MM.1S (cell line): ENCODE results near the gene RTP5.

Experiments
- DNase-seq: peaks from one replicate; pipeline ENCODE4 v3.0.0-alpha.2; 2015
- H2AFZ ChIP-seq: fragments of 300-600 bp; sonication (generic); 2 replicates; pipeline ENCODE4 v1.6.0; 2016; ENCODE audit warnings: antibody characterized with exemption, low read length
- H3F3A ChIP-seq: fragments of 300-600 bp; sonication (generic); 2 replicates; pipeline ENCODE4 v1.6.1; 2016; ENCODE audit warnings: mild to moderate bottlenecking, antibody characterized with exemption, low read length, moderate library complexity, mixed read lengths; ENCODE audit not compliant: insufficient read depth
- H3K27ac ChIP-seq: fragments of 300-600 bp; sonication (generic); 2 replicates; pipeline ENCODE4 v1.5.1; 2016; ENCODE audit warnings: mild to moderate bottlenecking, low read length
- H3K27me3 ChIP-seq: fragments of 300-600 bp; sonication (generic); replicated peaks from 2 replicates; pipeline ENCODE4 v1.6.0; 2016; ENCODE audit warnings: low read length; ENCODE audit not compliant: insufficient read depth
- H3K36me3 ChIP-seq: fragments of 300-600 bp; sonication (generic); replicated peaks from 2 replicates; pipeline ENCODE4 v1.6.1; 2016; ENCODE audit warnings: mild to moderate bottlenecking, low read length, mixed read lengths; ENCODE audit not compliant: insufficient read depth
- H3K4me1 ChIP-seq: fragments of 300-600 bp; sonication (generic); 2 replicates; pipeline ENCODE4 v1.6.1; 2016; ENCODE audit warnings: low read length, mixed read lengths
- H3K4me2 ChIP-seq: fragments of 300-600 bp; sonication (generic); 2 replicates; pipeline ENCODE4 v1.6.0; 2016; ENCODE audit warnings: low read depth, low read length
- H3K4me3 ChIP-seq: fragments of 300-600 bp; sonication (generic); 2 replicates; pipeline ENCODE4 v1.5.1; 2016; ENCODE audit warnings: low read length, mixed read lengths
- H3K79me2 ChIP-seq: fragments of 300-600 bp; sonication (generic); 2 replicates; pipeline ENCODE4 v1.6.1; 2016; ENCODE audit warnings: mixed run types, low read length, mixed read lengths
- H3K9ac ChIP-seq: fragments of 300-600 bp; sonication (generic); 2 replicates; pipeline ENCODE4 v1.6.1; 2016; ENCODE audit warnings: low read length, mixed read lengths
- H3K9me2 ChIP-seq: fragments of 300-600 bp; sonication (generic); replicated peaks from 2 replicates; pipeline ENCODE4 v1.6.1; 2016; ENCODE audit warnings: mild to moderate bottlenecking, low read length, mixed read lengths; ENCODE audit not compliant: insufficient read depth
- H3K9me3 ChIP-seq: fragments of 300-600 bp; sonication (generic); replicated peaks from 2 replicates; pipeline ENCODE4 v1.6.1; 2016; ENCODE audit warnings: mild to moderate bottlenecking, low read length, mixed read lengths; ENCODE audit not compliant: insufficient read depth
- H4K20me1 ChIP-seq: fragments of 300-600 bp; sonication (generic); 2 replicates; pipeline ENCODE4 v1.6.1; 2016; ENCODE audit warnings: mild to moderate bottlenecking, low read length, moderate library complexity, mixed read lengths; ENCODE audit not compliant: insufficient read depth
- EZH2 ChIP-seq: fragments of 300-600 bp; sonication (generic); optimal IDR thresholded peaks from 2 replicates; pipeline ENCODE3; 2017; ENCODE audit warnings: low read depth, mild to moderate bottlenecking, antibody characterized with exemption, low read length, mixed read lengths
- EZH2phosphoT487 ChIP-seq: fragments of 300-600 bp; sonication (generic); IDR thresholded peaks from 2 replicates; pipeline ENCODE4 v1.6.1; 2018; ENCODE audit warnings: antibody characterized with exemption, low read length
- TF ChIP-seq, protein P1 (sequence below): fragments of 300-600 bp; sonication (generic); IDR thresholded peaks from 2 replicates; pipeline ENCODE4 v1.5.1; 2016; ENCODE audit warnings: antibody characterized with exemption, low read length, mixed read lengths

RTP5 gene

DNA sequence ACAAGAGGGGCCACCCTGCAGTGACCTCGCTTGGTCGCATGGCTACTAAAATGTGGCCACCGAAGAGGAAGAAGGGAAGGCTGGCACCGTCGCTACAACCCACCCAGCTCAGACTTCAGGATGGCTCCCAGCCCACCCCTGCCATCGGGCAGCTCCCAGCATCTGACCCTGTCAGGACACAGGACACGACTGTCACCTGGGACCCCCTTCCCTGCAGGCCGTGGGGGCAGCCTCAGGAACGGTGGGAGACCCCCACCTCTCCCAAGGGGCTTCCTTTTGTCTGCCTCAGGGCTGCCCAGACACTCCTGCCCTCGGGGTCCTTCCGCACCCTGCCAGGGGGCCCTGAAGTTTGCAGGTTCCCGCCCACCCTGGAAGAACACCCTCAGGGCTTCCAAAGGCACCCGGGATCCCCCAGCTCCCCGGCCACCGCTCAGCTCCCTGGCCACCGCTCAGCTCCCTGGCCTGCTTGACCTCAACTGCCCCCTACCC, 7.7 kb downstream of the RTP5 start:
- Histone ChIP-seq H3K4me2 (no peak overlapping the region), H3K4me3 (no peak overlapping the region), H3K27me3 (peaks cover 4% of the 10 kb centered on the region; the same call in 1 of the 2 replicates), H3K27ac (no peak overlapping the region), H4K20me1 (no peaks in the 10 kb centered on the region), H3F3A (peaks cover 7% of the 10 kb centered on the region; the same call in 1 of the 2 replicates), H3K9me2 (no peaks in the 10 kb centered on the region), H2AFZ (no peak overlapping the region), H3K9me3 (no peaks in the 10 kb centered on the region), H3K36me3 (no peaks in the 10 kb centered on the region), H3K4me1 (no peaks in the 10 kb centered on the region), H3K9ac (no peak overlapping the region), H3K79me2 (no peaks in the 10 kb centered on the region)
- TF ChIP-seq EZH2phosphoT487 (no peak), EZH2 (no peak)
- TF ChIP-seq, protein P1, sequence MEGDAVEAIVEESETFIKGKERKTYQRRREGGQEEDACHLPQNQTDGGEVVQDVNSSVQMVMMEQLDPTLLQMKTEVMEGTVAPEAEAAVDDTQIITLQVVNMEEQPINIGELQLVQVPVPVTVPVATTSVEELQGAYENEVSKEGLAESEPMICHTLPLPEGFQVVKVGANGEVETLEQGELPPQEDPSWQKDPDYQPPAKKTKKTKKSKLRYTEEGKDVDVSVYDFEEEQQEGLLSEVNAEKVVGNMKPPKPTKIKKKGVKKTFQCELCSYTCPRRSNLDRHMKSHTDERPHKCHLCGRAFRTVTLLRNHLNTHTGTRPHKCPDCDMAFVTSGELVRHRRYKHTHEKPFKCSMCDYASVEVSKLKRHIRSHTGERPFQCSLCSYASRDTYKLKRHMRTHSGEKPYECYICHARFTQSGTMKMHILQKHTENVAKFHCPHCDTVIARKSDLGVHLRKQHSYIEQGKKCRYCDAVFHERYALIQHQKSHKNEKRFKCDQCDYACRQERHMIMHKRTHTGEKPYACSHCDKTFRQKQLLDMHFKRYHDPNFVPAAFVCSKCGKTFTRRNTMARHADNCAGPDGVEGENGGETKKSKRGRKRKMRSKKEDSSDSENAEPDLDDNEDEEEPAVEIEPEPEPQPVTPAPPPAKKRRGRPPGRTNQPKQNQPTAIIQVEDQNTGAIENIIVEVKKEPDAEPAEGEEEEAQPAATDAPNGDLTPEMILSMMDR = no peak
- DNase-seq = no peak

DNA sequence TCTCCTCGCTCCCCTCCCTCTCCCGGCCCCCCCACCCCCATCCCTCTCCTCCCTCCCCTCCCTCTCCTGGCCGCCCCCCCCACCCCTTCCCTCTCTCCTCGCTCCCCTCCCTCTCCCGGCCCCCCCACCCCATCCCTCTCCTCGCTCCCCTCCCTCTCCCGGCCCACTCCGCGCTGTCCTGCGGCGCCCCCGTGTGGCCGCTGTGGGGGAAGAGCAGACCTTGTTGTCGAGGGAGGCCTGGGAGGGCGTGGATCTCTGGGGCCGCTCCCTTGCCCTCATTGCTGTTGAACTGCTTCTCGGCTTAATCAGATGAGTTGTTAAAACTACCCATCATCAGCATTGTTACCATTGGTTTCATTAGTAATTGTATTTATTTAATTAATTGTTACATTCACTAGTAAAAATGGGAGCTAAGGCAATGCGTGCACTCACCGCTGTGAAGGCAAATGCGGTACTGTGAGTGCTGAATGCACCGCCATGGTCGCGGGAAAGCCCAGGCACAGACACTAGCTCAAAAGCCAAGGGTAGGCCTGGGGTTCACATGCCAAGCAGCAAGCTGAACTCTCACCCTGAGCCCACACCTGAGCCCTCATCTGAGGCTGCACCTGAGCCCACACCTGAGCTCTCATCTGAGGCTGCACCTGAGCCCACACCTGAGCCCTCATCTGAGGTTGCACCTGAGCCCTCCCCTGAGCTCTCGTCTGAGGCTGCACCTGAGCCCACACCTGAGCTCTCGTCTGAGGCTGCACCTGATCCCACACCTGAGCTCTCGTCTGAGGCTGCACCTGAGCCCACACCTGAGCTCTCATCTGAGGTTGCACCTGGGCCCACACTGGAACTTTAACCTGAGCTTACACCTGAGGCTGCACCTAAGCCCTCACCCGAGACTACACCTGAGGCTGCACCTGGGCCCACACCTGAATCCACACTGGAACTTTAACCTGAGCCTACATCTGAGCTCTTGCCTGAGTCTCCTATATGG, 8.8 kb downstream of the RTP5 start:
- Histone ChIP-seq H3K36me3 (no peaks in the 10 kb centered on the region), H3K9me2 (no peaks in the 10 kb centered on the region), H3K9me3 (no peaks in the 10 kb centered on the region), H3K9ac (no peak overlapping the region), H4K20me1 (no peaks in the 10 kb centered on the region), H3K79me2 (no peaks in the 10 kb centered on the region), H3K4me1 (no peaks in the 10 kb centered on the region), H3K4me2 (no peak overlapping the region), H2AFZ (no peak overlapping the region), H3K27me3 (no peaks in the 10 kb centered on the region), H3K27ac (no peak overlapping the region), H3F3A (peaks cover 7% of the 10 kb centered on the region; the same call in 1 of the 2 replicates), H3K4me3 (no peak overlapping the region)
- DNase-seq = peak; percentile 63
- no peak for TF ChIP-seq EZH2
- no peak for TF ChIP-seq EZH2phosphoT487
- TF ChIP-seq, protein P1 = peak; percentile 49

DNA sequence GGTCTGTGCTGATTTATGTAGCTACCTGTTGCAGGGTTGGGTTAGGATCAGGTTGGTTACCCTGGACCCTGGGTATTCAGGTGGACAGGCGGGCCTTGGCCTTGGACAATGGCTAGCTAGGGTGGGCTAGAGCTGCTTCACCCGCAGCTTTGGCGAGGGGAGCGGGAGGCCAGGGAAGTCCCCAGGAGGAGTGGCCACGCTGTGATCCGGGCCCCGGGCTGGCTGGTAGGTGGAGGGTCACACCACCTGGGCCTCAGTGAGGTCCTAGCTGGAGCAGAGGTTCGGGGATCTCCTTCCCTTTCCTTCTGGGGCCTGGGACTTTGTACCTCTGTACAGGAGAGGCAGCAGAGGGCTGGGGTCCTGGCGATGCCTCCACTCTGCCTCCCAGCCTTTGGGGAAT, 9.8 kb downstream of the RTP5 start:
- no peak overlapping the region for H2AFZ ChIP-seq
- peaks cover 7% of the 10 kb centered on the region; the same call in 1 of the 2 replicates for H3F3A ChIP-seq
- H3K9me2 ChIP-seq = no peaks in the 10 kb centered on the region
- no peak overlapping the region for H3K4me2 ChIP-seq
- H3K9ac ChIP-seq = no peak overlapping the region
- H3K9me3 ChIP-seq = no peaks in the 10 kb centered on the region
- no peaks in the 10 kb centered on the region for H3K36me3 ChIP-seq
- no peaks in the 10 kb centered on the region for H3K4me1 ChIP-seq
- no peak overlapping the region for H3K4me3 ChIP-seq
- TF ChIP-seq EZH2phosphoT487 (no peak), EZH2 (no peak)
- TF ChIP-seq, protein P1 = no peak
- H3K27me3 ChIP-seq = no peaks in the 10 kb centered on the region
- no peaks in the 10 kb centered on the region for H3K79me2 ChIP-seq
- no peak overlapping the region for H3K27ac ChIP-seq
- DNase-seq = no peak
- H4K20me1 ChIP-seq = no peaks in the 10 kb centered on the region
